UCSD-AML1 (cell line): ENCODE results near the gene PIGU.
A peak's percentile ranks its signal among the peaks of the same experiment; 100 is the strongest.

Source experiments
- DNase-seq: peaks from one replicate; lab custom pipeline; 2025; ENCODE audit not compliant: unreplicated experiment; lab: John Stamatoyannopoulos, UW

Gene PIGU

GRCh38 chr20:34579979-34580940 lies 96.6 kb downstream of the PIGU start:
- no peak for DNase-seq

GRCh38 chr20:34579191-34579978 lies 97.5 kb downstream of the PIGU start:
- no peak for DNase-seq

- DNase-seq: no peak
Observed at GRCh38 chr20:34578521-34578920, 98.4 kb downstream of the PIGU start.

GRCh38 chr20:34578025-34578424 lies 98.9 kb downstream of the PIGU start:
- DNase-seq: no peak

- no peak for DNase-seq
Observed at GRCh38 chr20:34577061-34577460, 99.8 kb downstream of the PIGU start.

- no peak for DNase-seq
Observed at GRCh38 chr20:34575756-34576155, 101.1 kb downstream of the PIGU start.

GRCh38 chr20:34575271-34575670 lies 101.6 kb downstream of the PIGU start:
- no peak for DNase-seq

- DNase-seq: no peak
Observed at GRCh38 chr20:34574861-34575260, 102.0 kb downstream of the PIGU start.

GRCh38 chr20:34574426-34574825 lies 102.5 kb downstream of the PIGU start:
- no peak for DNase-seq

GRCh38 chr20:34573541-34574300 lies 103.2 kb downstream of the PIGU start:
- DNase-seq: no peak

- DNase-seq: no peak
Observed at GRCh38 chr20:34571753-34572152, 105.1 kb downstream of the PIGU start.

GRCh38 chr20:34570859-34571306 lies 106.0 kb downstream of the PIGU start:
- DNase-seq: peak; percentile 49

GRCh38 chr20:34569598-34569997 lies 107.3 kb downstream of the PIGU start:
- no peak for DNase-seq

GRCh38 chr20:34567892-34568865 lies 108.7 kb downstream of the PIGU start:
- DNase-seq: no peak

GRCh38 chr20:34566978-34567891 lies 109.7 kb downstream of the PIGU start:
- no peak for DNase-seq

- no peak for DNase-seq
Observed at GRCh38 chr20:34564833-34565232, 112.1 kb downstream of the PIGU start.

- DNase-seq: peak; percentile 38
Observed at GRCh38 chr20:34562641-34563040, 114.3 kb downstream of the PIGU start.

GRCh38 chr20:34561661-34562060 lies 115.2 kb downstream of the PIGU start:
- no peak for DNase-seq

GRCh38 chr20:34560614-34561013 lies 116.3 kb downstream of the PIGU start:
- DNase-seq: no peak
